ENCODE results near the gene DOP1B.

DOP1B gene

GRCh38 chr21:36159356-36159921 lies 2.8 kb downstream of the DOP1B start:
- DNase-seq = no peak
- Mint-ChIP-seq H3K4me3 (no peak overlapping the region), H3K27me3 (no peaks in the 10 kb centered on the region), H3K4me1 (peaks cover 32% of the 10 kb centered on the region), H3K9me3 (no peaks in the 10 kb centered on the region), H3K27ac (no peak overlapping the region)
- ATAC-seq = no peak

- Mint-ChIP-seq H3K27ac (no peak overlapping the region), H3K27me3 (no peaks in the 10 kb centered on the region), H3K4me1 (peaks cover 26% of the 10 kb centered on the region), H3K9me3 (no peaks in the 10 kb centered on the region), H3K4me3 (no peak overlapping the region)
- ATAC-seq (no peak), DNase-seq (no peak)
Measured at GRCh38 chr21:36160850-36161178, 4.2 kb downstream of the DOP1B start.

- Mint-ChIP-seq H3K4me1 (peaks cover 23% of the 10 kb centered on the region), H3K4me3 (no peak overlapping the region), H3K27me3 (no peaks in the 10 kb centered on the region), H3K27ac (no peak overlapping the region), H3K9me3 (no peaks in the 10 kb centered on the region)
- DNase-seq (no peak), ATAC-seq (no peak)
Measured at GRCh38 chr21:36162631-36163030, 6.0 kb downstream of the DOP1B start.

- peaks cover 16% of the 10 kb centered on the region for H3K4me1 Mint-ChIP-seq
- H3K4me3 Mint-ChIP-seq = no peak overlapping the region
- H3K27me3 Mint-ChIP-seq = no peaks in the 10 kb centered on the region
- H3K27ac Mint-ChIP-seq = no peak overlapping the region
- ATAC-seq (no peak), DNase-seq (no peak)
- no peaks in the 10 kb centered on the region for H3K9me3 Mint-ChIP-seq
Measured at GRCh38 chr21:36163750-36164741, 7.4 kb downstream of the DOP1B start.

GRCh38 chr21:36165356-36165755 lies 8.7 kb downstream of the DOP1B start:
- Mint-ChIP-seq H3K27ac (no peak overlapping the region), H3K4me1 (peaks cover 16% of the 10 kb centered on the region), H3K9me3 (no peaks in the 10 kb centered on the region), H3K4me3 (no peak overlapping the region), H3K27me3 (no peaks in the 10 kb centered on the region)
- ATAC-seq (no peak), DNase-seq (no peak)

- no peaks in the 10 kb centered on the region for H3K9me3 Mint-ChIP-seq
- DNase-seq = no peak
- no peak for ATAC-seq
- H3K4me3 Mint-ChIP-seq = no peak overlapping the region
- H3K27ac Mint-ChIP-seq = peak overlapping the region in 1 of 2 donors; percentile 48
- H3K4me1 Mint-ChIP-seq = peaks cover 16% of the 10 kb centered on the region
- H3K27me3 Mint-ChIP-seq = no peaks in the 10 kb centered on the region
Measured at GRCh38 chr21:36166705-36167104, 10.1 kb downstream of the DOP1B start.

GRCh38 chr21:36167541-36167940 lies 10.9 kb downstream of the DOP1B start:
- Mint-ChIP-seq H3K9me3 (no peaks in the 10 kb centered on the region), H3K4me1 (peaks cover 12% of the 10 kb centered on the region), H3K27me3 (no peaks in the 10 kb centered on the region), H3K27ac (no peak overlapping the region), H3K4me3 (no peak overlapping the region)
- DNase-seq = no peak
- no peak for ATAC-seq

- no peaks in the 10 kb centered on the region for H3K9me3 Mint-ChIP-seq
- ATAC-seq = no peak
- no peak overlapping the region for H3K27ac Mint-ChIP-seq
Measured at GRCh38 chr21:36169470-36170128, 13.0 kb downstream of the DOP1B start.

GRCh38 chr21:36170823-36171222 lies 14.2 kb downstream of the DOP1B start:
- Mint-ChIP-seq H3K27ac (no peak overlapping the region), H3K4me1 (peaks cover 19% of the 10 kb centered on the region), H3K4me3 (no peak overlapping the region), H3K27me3 (no peaks in the 10 kb centered on the region), H3K9me3 (no peaks in the 10 kb centered on the region)
- ATAC-seq (no peak), DNase-seq (no peak)

More at GRCh38 chr21:36169470-36170128, 13.0 kb downstream of the DOP1B start:
- no peaks in the 10 kb centered on the region for H3K27me3 Mint-ChIP-seq
- DNase-seq = no peak
- no peak overlapping the region for H3K4me3 Mint-ChIP-seq
- peaks cover 7% of the 10 kb centered on the region for H3K4me1 Mint-ChIP-seq

- H3K27ac Mint-ChIP-seq = no peak overlapping the region
- H3K27me3 Mint-ChIP-seq = no peaks in the 10 kb centered on the region
- peaks cover 24% of the 10 kb centered on the region for H3K4me1 Mint-ChIP-seq
- no peak for ATAC-seq
- no peak for DNase-seq
- H3K9me3 Mint-ChIP-seq = no peaks in the 10 kb centered on the region
- H3K4me3 Mint-ChIP-seq = no peak overlapping the region
Measured at GRCh38 chr21:36171336-36171735, 14.7 kb downstream of the DOP1B start.

GRCh38 chr21:36171741-36172331 lies 15.2 kb downstream of the DOP1B start:
- no peak overlapping the region for H3K27ac Mint-ChIP-seq
- H3K4me3 Mint-ChIP-seq = no peak overlapping the region
- no peak for ATAC-seq

GRCh38 chr21:36174780-36175179 lies 18.2 kb downstream of the DOP1B start:
- H3K4me3 Mint-ChIP-seq = peak overlapping the region in 1 of 2 donors; percentile 36
- ATAC-seq (no peak), DNase-seq (no peak)
- no peak overlapping the region for H3K27ac Mint-ChIP-seq
- no peaks in the 10 kb centered on the region for H3K27me3 Mint-ChIP-seq
- H3K9me3 Mint-ChIP-seq = no peaks in the 10 kb centered on the region
- peaks cover 25% of the 10 kb centered on the region for H3K4me1 Mint-ChIP-seq

More at GRCh38 chr21:36171741-36172331, 15.2 kb downstream of the DOP1B start:
- Mint-ChIP-seq H3K9me3 (no peaks in the 10 kb centered on the region), H3K4me1 (peaks cover 25% of the 10 kb centered on the region), H3K27me3 (no peaks in the 10 kb centered on the region)
- no peak for DNase-seq

GRCh38 chr21:36175771-36176565 lies 19.3 kb downstream of the DOP1B start:
- DNase-seq (no peak), ATAC-seq (no peak)
- peak overlapping the region in 1 of 2 donors; percentile 34 for H3K27ac Mint-ChIP-seq
- H3K9me3 Mint-ChIP-seq = no peaks in the 10 kb centered on the region
- H3K4me3 Mint-ChIP-seq = no peak overlapping the region
- H3K4me1 Mint-ChIP-seq = peaks cover 25% of the 10 kb centered on the region
- H3K27me3 Mint-ChIP-seq = no peaks in the 10 kb centered on the region

- ATAC-seq (no peak), DNase-seq (no peak)
- no peaks in the 10 kb centered on the region for H3K27me3 Mint-ChIP-seq
- H3K27ac Mint-ChIP-seq = no peak overlapping the region
- no peak overlapping the region for H3K4me3 Mint-ChIP-seq
- H3K4me1 Mint-ChIP-seq = peaks cover 25% of the 10 kb centered on the region
- H3K9me3 Mint-ChIP-seq = no peaks in the 10 kb centered on the region
Measured at GRCh38 chr21:36178349-36178748, 21.7 kb downstream of the DOP1B start.

- ATAC-seq = no peak
Measured at GRCh38 chr21:36179145-36179544, 22.5 kb downstream of the DOP1B start.

More at GRCh38 chr21:36179145-36179544, 22.5 kb downstream of the DOP1B start:
- DNase-seq = no peak
- Mint-ChIP-seq H3K4me3 (no peak overlapping the region), H3K27ac (no peak overlapping the region), H3K27me3 (no peaks in the 10 kb centered on the region), H3K4me1 (peaks cover 19% of the 10 kb centered on the region), H3K9me3 (no peaks in the 10 kb centered on the region)

Data from stimulated activated naive CD8-positive, alpha-beta T cell treated with anti-CD3 and anti-CD28 coated beads, Interleukin-15, amount 100 ng/mL, for 72 hours (primary cell).